ENCODE results near the gene MGAT5.

- TF ChIP-seq, protein P1, sequence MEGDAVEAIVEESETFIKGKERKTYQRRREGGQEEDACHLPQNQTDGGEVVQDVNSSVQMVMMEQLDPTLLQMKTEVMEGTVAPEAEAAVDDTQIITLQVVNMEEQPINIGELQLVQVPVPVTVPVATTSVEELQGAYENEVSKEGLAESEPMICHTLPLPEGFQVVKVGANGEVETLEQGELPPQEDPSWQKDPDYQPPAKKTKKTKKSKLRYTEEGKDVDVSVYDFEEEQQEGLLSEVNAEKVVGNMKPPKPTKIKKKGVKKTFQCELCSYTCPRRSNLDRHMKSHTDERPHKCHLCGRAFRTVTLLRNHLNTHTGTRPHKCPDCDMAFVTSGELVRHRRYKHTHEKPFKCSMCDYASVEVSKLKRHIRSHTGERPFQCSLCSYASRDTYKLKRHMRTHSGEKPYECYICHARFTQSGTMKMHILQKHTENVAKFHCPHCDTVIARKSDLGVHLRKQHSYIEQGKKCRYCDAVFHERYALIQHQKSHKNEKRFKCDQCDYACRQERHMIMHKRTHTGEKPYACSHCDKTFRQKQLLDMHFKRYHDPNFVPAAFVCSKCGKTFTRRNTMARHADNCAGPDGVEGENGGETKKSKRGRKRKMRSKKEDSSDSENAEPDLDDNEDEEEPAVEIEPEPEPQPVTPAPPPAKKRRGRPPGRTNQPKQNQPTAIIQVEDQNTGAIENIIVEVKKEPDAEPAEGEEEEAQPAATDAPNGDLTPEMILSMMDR (tag by site-specific recombination; IDR thresholded peaks at IDR 0.05), result no peak
- TF ChIP-seq ZNF76 (tag by site-specific recombination; IDR thresholded peaks at IDR 0.05; ENCODE audit: borderline replicate concordance, low read depth), result no peak
- no peak for TF ChIP-seq ZNF510 (tag by site-specific recombination; IDR thresholded peaks at IDR 0.05; ENCODE audit: insufficient replicate concordance)
- TF ChIP-seq, protein P2, sequence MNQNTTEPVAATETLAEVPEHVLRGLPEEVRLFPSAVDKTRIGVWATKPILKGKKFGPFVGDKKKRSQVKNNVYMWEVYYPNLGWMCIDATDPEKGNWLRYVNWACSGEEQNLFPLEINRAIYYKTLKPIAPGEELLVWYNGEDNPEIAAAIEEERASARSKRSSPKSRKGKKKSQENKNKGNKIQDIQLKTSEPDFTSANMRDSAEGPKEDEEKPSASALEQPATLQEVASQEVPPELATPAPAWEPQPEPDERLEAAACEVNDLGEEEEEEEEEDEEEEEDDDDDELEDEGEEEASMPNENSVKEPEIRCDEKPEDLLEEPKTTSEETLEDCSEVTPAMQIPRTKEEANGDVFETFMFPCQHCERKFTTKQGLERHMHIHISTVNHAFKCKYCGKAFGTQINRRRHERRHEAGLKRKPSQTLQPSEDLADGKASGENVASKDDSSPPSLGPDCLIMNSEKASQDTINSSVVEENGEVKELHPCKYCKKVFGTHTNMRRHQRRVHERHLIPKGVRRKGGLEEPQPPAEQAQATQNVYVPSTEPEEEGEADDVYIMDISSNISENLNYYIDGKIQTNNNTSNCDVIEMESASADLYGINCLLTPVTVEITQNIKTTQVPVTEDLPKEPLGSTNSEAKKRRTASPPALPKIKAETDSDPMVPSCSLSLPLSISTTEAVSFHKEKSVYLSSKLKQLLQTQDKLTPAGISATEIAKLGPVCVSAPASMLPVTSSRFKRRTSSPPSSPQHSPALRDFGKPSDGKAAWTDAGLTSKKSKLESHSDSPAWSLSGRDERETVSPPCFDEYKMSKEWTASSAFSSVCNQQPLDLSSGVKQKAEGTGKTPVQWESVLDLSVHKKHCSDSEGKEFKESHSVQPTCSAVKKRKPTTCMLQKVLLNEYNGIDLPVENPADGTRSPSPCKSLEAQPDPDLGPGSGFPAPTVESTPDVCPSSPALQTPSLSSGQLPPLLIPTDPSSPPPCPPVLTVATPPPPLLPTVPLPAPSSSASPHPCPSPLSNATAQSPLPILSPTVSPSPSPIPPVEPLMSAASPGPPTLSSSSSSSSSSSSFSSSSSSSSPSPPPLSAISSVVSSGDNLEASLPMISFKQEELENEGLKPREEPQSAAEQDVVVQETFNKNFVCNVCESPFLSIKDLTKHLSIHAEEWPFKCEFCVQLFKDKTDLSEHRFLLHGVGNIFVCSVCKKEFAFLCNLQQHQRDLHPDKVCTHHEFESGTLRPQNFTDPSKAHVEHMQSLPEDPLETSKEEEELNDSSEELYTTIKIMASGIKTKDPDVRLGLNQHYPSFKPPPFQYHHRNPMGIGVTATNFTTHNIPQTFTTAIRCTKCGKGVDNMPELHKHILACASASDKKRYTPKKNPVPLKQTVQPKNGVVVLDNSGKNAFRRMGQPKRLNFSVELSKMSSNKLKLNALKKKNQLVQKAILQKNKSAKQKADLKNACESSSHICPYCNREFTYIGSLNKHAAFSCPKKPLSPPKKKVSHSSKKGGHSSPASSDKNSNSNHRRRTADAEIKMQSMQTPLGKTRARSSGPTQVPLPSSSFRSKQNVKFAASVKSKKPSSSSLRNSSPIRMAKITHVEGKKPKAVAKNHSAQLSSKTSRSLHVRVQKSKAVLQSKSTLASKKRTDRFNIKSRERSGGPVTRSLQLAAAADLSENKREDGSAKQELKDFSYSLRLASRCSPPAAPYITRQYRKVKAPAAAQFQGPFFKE (tag by site-specific recombination; IDR thresholded peaks at IDR 0.05; ENCODE audit: borderline replicate concordance), result no peak
- TF ChIP-seq ZNF777 (tag by site-specific recombination; IDR thresholded peaks at IDR 0.05; ENCODE audit: borderline replicate concordance), result no peak
- no peak for TF ChIP-seq ZNF138 (tag by site-specific recombination; IDR thresholded peaks at IDR 0.05; ENCODE audit: borderline replicate concordance)
- TF ChIP-seq ZNF571 (tag by site-specific recombination; IDR thresholded peaks at IDR 0.05), result no peak
- no peak for TF ChIP-seq ZSCAN5A (tag by site-specific recombination; IDR thresholded peaks at IDR 0.05)
- no peak for TF ChIP-seq REST (tag by site-specific recombination; IDR thresholded peaks at IDR 0.05)
- TF ChIP-seq ZNF121 (tag by site-specific recombination; IDR thresholded peaks at IDR 0.05), result no peak
- TF ChIP-seq SP2 (tag by site-specific recombination; IDR thresholded peaks at IDR 0.05), result no peak
- no peak for TF ChIP-seq SP3 (tag by site-specific recombination; IDR thresholded peaks at IDR 0.05)
- TF ChIP-seq, protein P3, sequence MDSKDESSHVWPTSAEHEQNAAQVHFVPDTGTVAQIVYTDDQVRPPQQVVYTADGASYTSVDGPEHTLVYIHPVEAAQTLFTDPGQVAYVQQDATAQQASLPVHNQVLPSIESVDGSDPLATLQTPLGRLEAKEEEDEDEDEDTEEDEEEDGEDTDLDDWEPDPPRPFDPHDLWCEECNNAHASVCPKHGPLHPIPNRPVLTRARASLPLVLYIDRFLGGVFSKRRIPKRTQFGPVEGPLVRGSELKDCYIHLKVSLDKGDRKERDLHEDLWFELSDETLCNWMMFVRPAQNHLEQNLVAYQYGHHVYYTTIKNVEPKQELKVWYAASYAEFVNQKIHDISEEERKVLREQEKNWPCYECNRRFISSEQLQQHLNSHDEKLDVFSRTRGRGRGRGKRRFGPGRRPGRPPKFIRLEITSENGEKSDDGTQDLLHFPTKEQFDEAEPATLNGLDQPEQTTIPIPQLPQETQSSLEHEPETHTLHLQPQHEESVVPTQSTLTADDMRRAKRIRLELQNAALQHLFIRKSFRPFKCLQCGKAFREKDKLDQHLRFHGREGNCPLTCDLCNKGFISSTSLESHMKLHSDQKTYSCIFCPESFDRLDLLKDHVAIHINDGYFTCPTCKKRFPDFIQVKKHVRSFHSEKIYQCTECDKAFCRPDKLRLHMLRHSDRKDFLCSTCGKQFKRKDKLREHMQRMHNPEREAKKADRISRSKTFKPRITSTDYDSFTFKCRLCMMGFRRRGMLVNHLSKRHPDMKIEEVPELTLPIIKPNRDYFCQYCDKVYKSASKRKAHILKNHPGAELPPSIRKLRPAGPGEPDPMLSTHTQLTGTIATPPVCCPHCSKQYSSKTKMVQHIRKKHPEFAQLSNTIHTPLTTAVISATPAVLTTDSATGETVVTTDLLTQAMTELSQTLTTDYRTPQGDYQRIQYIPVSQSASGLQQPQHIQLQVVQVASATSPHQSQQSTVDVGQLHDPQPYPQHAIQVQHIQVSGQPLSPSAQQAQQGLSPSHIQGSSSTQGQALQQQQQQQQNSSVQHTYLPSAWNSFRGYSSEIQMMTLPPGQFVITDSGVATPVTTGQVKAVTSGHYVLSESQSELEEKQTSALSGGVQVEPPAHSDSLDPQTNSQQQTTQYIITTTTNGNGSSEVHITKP (tag by site-specific recombination; IDR thresholded peaks at IDR 0.05), result no peak
Observed at GRCh38 chr2:134336352-134336751, 82.5 kb downstream of the MGAT5 start.
